ENCODE results near the gene CNPY1.

The CNPY1 gene

GRCh38 chr7:155488483-155489127 is 57.8 kb downstream of the CNPY1 start:
- DNase-seq (ENCODE audit: low spot score) = no peak

GRCh38 chr7:155487509-155488482 is 58.6 kb downstream of the CNPY1 start:
- DNase-seq (ENCODE audit: low spot score) = no peak

- no peak for DNase-seq (ENCODE audit: low spot score)
These were observed 59.4 kb downstream of the CNPY1 start for GRCh38 chr7:155486783-155487508.

GRCh38 chr7:155484483-155485399 is 61.6 kb downstream of the CNPY1 start:
- DNase-seq (ENCODE audit: low spot score) = no peak

GRCh38 chr7:155483868-155484325 is 62.5 kb downstream of the CNPY1 start:
- DNase-seq (ENCODE audit: low spot score) = no peak

GRCh38 chr7:155483245-155483644 is 63.1 kb downstream of the CNPY1 start:
- DNase-seq (ENCODE audit: low spot score) = no peak

- DNase-seq (ENCODE audit: low spot score) = no peak
These were observed 63.7 kb downstream of the CNPY1 start for GRCh38 chr7:155482511-155483183.

- DNase-seq (ENCODE audit: low spot score) = no peak
These were observed 64.6 kb downstream of the CNPY1 start for GRCh38 chr7:155481764-155482163.

GRCh38 chr7:155477476-155477875 is 68.9 kb downstream of the CNPY1 start:
- no peak for DNase-seq (ENCODE audit: low spot score)

- no peak for DNase-seq (ENCODE audit: low spot score)
These were observed 74.6 kb downstream of the CNPY1 start for GRCh38 chr7:155471718-155472117.

- no peak for DNase-seq (ENCODE audit: low spot score)
These were observed 75.4 kb downstream of the CNPY1 start for GRCh38 chr7:155470686-155471638.

GRCh38 chr7:155470186-155470487 is 76.2 kb downstream of the CNPY1 start:
- DNase-seq (ENCODE audit: low spot score) = no peak

GRCh38 chr7:155469311-155470185 is 76.8 kb downstream of the CNPY1 start:
- no peak for DNase-seq (ENCODE audit: low spot score)

- no peak for DNase-seq (ENCODE audit: low spot score)
These were observed 77.6 kb downstream of the CNPY1 start for GRCh38 chr7:155468785-155469148.

GRCh38 chr7:155467846-155468784 is 78.2 kb downstream of the CNPY1 start:
- no peak for DNase-seq (ENCODE audit: low spot score)

- peak; percentile 32 for DNase-seq (ENCODE audit: low spot score)
These were observed 79.3 kb downstream of the CNPY1 start for GRCh38 chr7:155466814-155467733.
